GM12878 (cell line): ENCODE results near the gene PARN. TPM values are rescaled to one million over a fixed set of nuclear protein-coding genes. Genes with fewer than 3 reads are reported as not detected.

Source experiments
- ATAC-seq: fragments of 200-7000 bp; cut with Tn5 transposase; 3 replicates; pipeline ENCODE4 v1.9.1; 2020; ENCODE audit warnings: mild to moderate bottlenecking, moderate library complexity
- BruUV-seq: library from RNA; stranded (reverse); fragments of 400-500 nt; replicated peaks from 2 replicates; lab custom pipeline; 2021; lab: Mats Ljungman, UMichigan
- CTCF ChIA-PET: fragments of 300-600 bp; sonication (Branson Sonifier 250); formaldehyde crosslinking; extraction: SDS; loops from one replicate; lab custom pipeline; 2021; ENCODE audit warnings: inconsistent platforms; lab: Yijun Ruan, JAX
- POLR2A ChIA-PET: fragments of 350-600 bp; formaldehyde crosslinking; extraction: SDS; loops from one replicate; lab custom pipeline; 2021; ENCODE audit warnings: inconsistent platforms; lab: Charles Lee
- RAD21 ChIA-PET: fragments of 300-600 bp; sonication (Branson Sonifier 250); formaldehyde crosslinking; loops from one replicate; lab custom pipeline; 2023; ENCODE audit warnings: antibody characterized with exemption; ENCODE audit not compliant: unreplicated experiment; lab: Charles Lee
- SMC1A ChIA-PET: fragments of 300-600 bp; sonication (Branson Sonifier 250); formaldehyde crosslinking; loops from one replicate; lab custom pipeline; 2023; ENCODE audit not compliant: unreplicated experiment, uncharacterized antibody; lab: Charles Lee
- DNase-seq: peaks from one replicate; pipeline ENCODE4 v3.0.0-alpha.2; 2011; ENCODE audit warnings: low read depth, low spot score
- FAIRE-seq: peaks from 3 replicates; lab custom pipeline; 2011; peaks lifted over from hg19 to GRCh38; lab: Jason Lieb, UNC
- H2AFZ ChIP-seq: 2 replicates; pipeline ENCODE4 v1.6.0; 2011; ENCODE audit warnings: low read depth, low read length, control low read depth; ENCODE audit not compliant: control insufficient read depth
- H3K27ac ChIP-seq: 2 replicates; pipeline ENCODE4 v1.5.1; 2011; ENCODE audit warnings: control low read depth; ENCODE audit not compliant: control insufficient read depth, insufficient read depth
- H3K27me3 ChIP-seq, 2 experiments: replicated peaks in 1 of 2; 2 replicates each; pipeline versions ENCODE4 v1.6.0 to v1.6.1; 2011; ENCODE audit warnings: low read length in 1 of 2; ENCODE audit not compliant: control insufficient read depth in 2 of 2, insufficient read depth in 2 of 2
- H3K36me3 ChIP-seq, 2 experiments: 2 replicates each; pipeline ENCODE4 v1.5.1; 2011; ENCODE audit warnings: low read length in 1 of 2; ENCODE audit not compliant: control insufficient read depth in 2 of 2, insufficient read depth in 2 of 2
- H3K4me1 ChIP-seq: 2 replicates; pipeline ENCODE4 v1.6.1; 2011; ENCODE audit warnings: mild to moderate bottlenecking, low read length, moderate library complexity, mixed read lengths; ENCODE audit not compliant: control insufficient read depth, insufficient read depth
- H3K4me2 ChIP-seq: 2 replicates; pipeline ENCODE4 v1.6.0; 2011; ENCODE audit warnings: control low read depth; ENCODE audit not compliant: control insufficient read depth, insufficient read depth
- H3K4me3 ChIP-seq: fragments of 200-600 bp; sonication (generic); 2 replicates; pipeline ENCODE4 v1.5.1; 2016
- H3K79me2 ChIP-seq: 2 replicates; pipeline ENCODE4 v1.6.0; 2011; ENCODE audit warnings: low read length; ENCODE audit not compliant: control insufficient read depth, insufficient read depth
- H3K9ac ChIP-seq: 2 replicates; pipeline ENCODE4 v1.8.0; 2011; ENCODE audit warnings: low read length, control low read depth, mixed read lengths; ENCODE audit not compliant: control insufficient read depth, insufficient read depth
- H3K9me3 ChIP-seq: replicated peaks from 3 replicates; pipeline ENCODE4 v1.5.1; 2011; ENCODE audit warnings: mild to moderate bottlenecking, low read length; ENCODE audit not compliant: control insufficient read depth, insufficient read depth
- H4K20me1 ChIP-seq: 2 replicates; pipeline ENCODE4 v1.6.0; 2011; ENCODE audit not compliant: control insufficient read depth, insufficient read depth
- CBX3 ChIP-seq: fragments of 200-600 bp; sonication (generic); IDR thresholded peaks from 2 replicates; pipeline ENCODE4 v1.6.1; 2016; ENCODE audit warnings: low read depth, borderline replicate concordance
- CREB1 ChIP-seq: IDR thresholded peaks from 2 replicates; pipeline ENCODE4 v1.6.1; 2012; ENCODE audit warnings: low read depth, mild to moderate bottlenecking, inconsistent platforms
- FOS ChIP-seq: IDR thresholded peaks from 3 replicates; pipeline ENCODE4 v1.6.1; 2011; ENCODE audit warnings: borderline replicate concordance; ENCODE audit not compliant: insufficient read length; ENCODE audit errors: extremely low read depth
- IKZF1 ChIP-seq: fragments of 450-650 bp; conservative IDR thresholded peaks from 2 replicates; pipeline ENCODE4 v1.6.1; 2017; ENCODE audit warnings: antibody characterized with exemption, mild to moderate bottlenecking
- LARP7 ChIP-seq: fragments of 450-650 bp; IDR thresholded peaks from 2 replicates; pipeline ENCODE4 v1.6.1; 2017; ENCODE audit warnings: mild to moderate bottlenecking
- SIN3A ChIP-seq: IDR thresholded peaks from 2 replicates; pipeline ENCODE4 v1.6.1; 2012; ENCODE audit warnings: low read depth, low read length, improper control_type of control experiment
- ZSCAN29 ChIP-seq: fragments of 450-650 bp; IDR thresholded peaks from 2 replicates; pipeline ENCODE4 v1.6.1; 2017; ENCODE audit warnings: mild to moderate bottlenecking, moderate library complexity
- WGBS: methylation state at CpG from one replicate; pipeline ENCODE4 v1.1.6; 2016; ENCODE audit warnings: low lambda C conversion rate; ENCODE audit not compliant: insufficient replicate concordance, insufficient coverage; ENCODE audit errors: missing lambda C conversion rate; 5-methylcytosine and 5-hydroxymethylcytosine counted together
- in situ Hi-C: fragments of 300-500 bp; cut with MboI; formaldehyde crosslinking; loops from 9 replicates; pipeline ENCODE4 v1.14.3; 2018; ENCODE audit warnings: mixed read lengths
- intact Hi-C: fragments of 100-400 bp; cut with micrococcal nuclease; formaldehyde crosslinking; loops from one replicate; pipeline ENCODE4 v1.14.2; 2022; ENCODE audit not compliant: unreplicated experiment
- polyA plus RNA-seq, 11 experiments: library from polyadenylated mRNA; depleted of rRNA in 4 of 11; unstranded in 6 of 11; stranded (reverse) in 5 of 11; fragments of >200 nt; fragmentation: Nextera tagmentation in 4 of 11; fragmentation: Illumina TruSeq in 1 of 11; extraction: Ambion mirVana in 4 of 11; extraction: Trizol in 1 of 11; gene quantifications; 1 replicate in 1 of 11; 2 replicates in 10 of 11; pipeline versions ENCODE4 v1.2.1 to v1.2.3, GENCODE V29; 2011 to 2016; ENCODE audit warnings: inconsistent platforms in 2 of 11, missing spikeins in 2 of 11, low read depth in 1 of 11
- total RNA-seq, 4 experiments: library from RNA; depleted of rRNA in 3 of 4; stranded (reverse); fragments of >200 nt in 3 of 4; fragmentation: Illumina TruSeq in 1 of 4; extraction: Trizol in 1 of 4; gene quantifications; 2 replicates each; pipeline versions ENCODE4 v1.2.1 to v1.2.3, GENCODE V29; 2013 to 2021
- TF ChIP-seq, protein P1 (sequence below): fragments of 450-650 bp; IDR thresholded peaks from 2 replicates; pipeline ENCODE4 v1.6.1; 2017; ENCODE audit warnings: low read depth, mild to moderate bottlenecking, moderate library complexity

PARN gene
- total and polyA plus RNA-seq, 10 of the 15 experiments (the other 5 are each of a cell fraction or from before 2014, with no cell fraction given), result 15.6 to 77.3 (median 47.7) TPM

DNA sequence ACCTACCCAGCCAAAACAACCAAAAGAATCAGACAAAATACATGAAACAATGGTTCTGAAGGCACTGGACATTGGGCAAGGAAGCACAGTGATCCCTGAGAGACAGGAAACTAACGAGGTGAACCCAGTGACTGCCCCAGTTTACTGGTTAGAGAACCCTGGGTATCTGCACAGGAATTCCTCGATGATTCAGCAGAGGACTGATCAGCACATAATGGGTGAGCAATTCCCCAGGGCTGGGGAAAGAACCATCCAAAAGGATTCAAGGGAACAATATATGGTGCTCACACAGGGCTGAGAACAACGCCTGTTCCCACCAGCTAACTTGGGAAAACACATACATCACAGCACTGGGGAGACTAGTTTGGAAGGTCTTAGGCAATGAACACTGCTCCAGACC lies 167.2 kb downstream of the PARN start:
- in situ Hi-C loops, result no loop called here
- ATAC-seq (no peak), FAIRE-seq (no peak), DNase-seq (no peak)
- Histone ChIP-seq H3K27me3 (no peaks in the 10 kb centered on the region), H3K4me1 (no peaks in the 10 kb centered on the region), H3K27ac (no peak overlapping the region), H3K79me2 (no peaks in the 10 kb centered on the region), H3K4me3 (no peak overlapping the region), H3K9me3 (peaks cover 9% of the 10 kb centered on the region; the same call in 2 of the 3 replicates), H3K9ac (no peak overlapping the region), H3K36me3 (peaks cover 2 to 27% of the 10 kb centered on the region in 2 experiments; a peak in 3 of 4 replicates), H3K4me2 (no peak overlapping the region), H2AFZ (no peak overlapping the region), H4K20me1 (no peaks in the 10 kb centered on the region)
- intact Hi-C loops, result no loop called here
- ChIA-PET SMC1A (interaction anchor here (0.8 to 1.5 kb wide), 3 partner anchors 11 to 19 kb away, joined by 3 to 4 read pairs (median 3); no protein-coding TSS in a partner anchor), CTCF (interaction anchor here (0.6 to 0.9 kb wide), 2 partner anchors 297 to 543 kb away, joined by 4 read pairs; partner anchors contain the start of gene ERCC4), POLR2A (interaction anchor here (0.6 to 1.5 kb wide), 2 partner anchors 18 to 1962 kb away, joined by 3 to 8 read pairs; no protein-coding TSS in a partner anchor), RAD21 (no interaction called here)
- 100% methylated on average over 3 of the region's 3 CpGs for WGBS
- TF ChIP-seq ZSCAN29, result no peak
- no TSS peak for BruUV-seq

DNA sequence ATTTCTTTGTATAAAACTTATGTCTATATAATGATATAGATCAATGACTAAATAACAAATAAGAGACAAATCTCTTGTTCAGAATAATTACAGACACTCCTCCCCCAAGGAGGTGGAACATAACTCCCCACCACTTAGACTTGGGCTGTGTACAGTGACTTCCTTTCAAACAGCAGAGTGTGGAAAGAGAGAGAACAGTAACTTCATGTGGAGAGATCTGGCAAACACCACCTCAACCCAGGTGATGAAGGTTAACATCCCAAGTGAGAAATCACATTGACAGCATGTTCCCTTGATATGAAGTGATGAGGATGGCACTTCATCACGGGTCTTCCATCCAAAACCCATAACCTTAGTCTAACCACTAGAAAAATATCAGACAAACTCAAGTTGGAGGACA lies 169.3 kb downstream of the PARN start:
- H3K79me2 ChIP-seq, result no peaks in the 10 kb centered on the region
- H2AFZ ChIP-seq, result no peak overlapping the region
- RAD21 ChIA-PET, result interaction anchor here (1.2 kb wide), 1 partner anchor 41 kb away, joined by 3 read pairs; no protein-coding TSS in a partner anchor
- POLR2A ChIA-PET, result no interaction called here
- H3K36me3 ChIP-seq, result peaks cover 2 to 32% of the 10 kb centered on the region in 2 experiments
- intact Hi-C loops, result no loop called here
- no peaks in the 10 kb centered on the region for H3K4me1 ChIP-seq
- FAIRE-seq, result no peak
- no peak overlapping the region for H3K9ac ChIP-seq
- CTCF ChIA-PET, result no interaction called here
- no peak overlapping the region for H3K4me2 ChIP-seq
- H4K20me1 ChIP-seq, result no peaks in the 10 kb centered on the region
- in situ Hi-C loops, result no loop called here
- H3K4me3 ChIP-seq, result no peak overlapping the region
- no peak for TF ChIP-seq CBX3
- TF ChIP-seq, protein P1, sequence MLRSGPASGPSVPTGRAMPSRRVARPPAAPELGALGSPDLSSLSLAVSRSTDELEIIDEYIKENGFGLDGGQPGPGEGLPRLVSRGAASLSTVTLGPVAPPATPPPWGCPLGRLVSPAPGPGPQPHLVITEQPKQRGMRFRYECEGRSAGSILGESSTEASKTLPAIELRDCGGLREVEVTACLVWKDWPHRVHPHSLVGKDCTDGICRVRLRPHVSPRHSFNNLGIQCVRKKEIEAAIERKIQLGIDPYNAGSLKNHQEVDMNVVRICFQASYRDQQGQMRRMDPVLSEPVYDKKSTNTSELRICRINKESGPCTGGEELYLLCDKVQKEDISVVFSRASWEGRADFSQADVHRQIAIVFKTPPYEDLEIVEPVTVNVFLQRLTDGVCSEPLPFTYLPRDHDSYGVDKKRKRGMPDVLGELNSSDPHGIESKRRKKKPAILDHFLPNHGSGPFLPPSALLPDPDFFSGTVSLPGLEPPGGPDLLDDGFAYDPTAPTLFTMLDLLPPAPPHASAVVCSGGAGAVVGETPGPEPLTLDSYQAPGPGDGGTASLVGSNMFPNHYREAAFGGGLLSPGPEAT, result no peak
- TF ChIP-seq LARP7, result no peak
- TF ChIP-seq CREB1, result no peak
- TF ChIP-seq IKZF1, result no peak
- TF ChIP-seq FOS, result no peak
- TF ChIP-seq SIN3A, result no peak
- WGBS, result 100% methylated on average over 1 of the region's 1 CpG
- SMC1A ChIA-PET, result interaction anchor here (1.1 kb wide), 1 partner anchor 13 kb away, joined by 3 read pairs; no protein-coding TSS in a partner anchor
- no peak for ATAC-seq
- H3K27me3 ChIP-seq, result no peaks in the 10 kb centered on the region
- no TSS peak for BruUV-seq
- no peak overlapping the region for H3K27ac ChIP-seq
- no peak for DNase-seq
- peaks cover 9% of the 10 kb centered on the region; the same call in 2 of the 3 replicates for H3K9me3 ChIP-seq
